Measurements from ENCODE around the gene NANOGP8.
"Not testable (repeated sequence)": the region's sequence is repeated elsewhere in the genome, so short reads cannot be mapped to it uniquely, and the experiment has no call there.

Gene NANOGP8, protein sequence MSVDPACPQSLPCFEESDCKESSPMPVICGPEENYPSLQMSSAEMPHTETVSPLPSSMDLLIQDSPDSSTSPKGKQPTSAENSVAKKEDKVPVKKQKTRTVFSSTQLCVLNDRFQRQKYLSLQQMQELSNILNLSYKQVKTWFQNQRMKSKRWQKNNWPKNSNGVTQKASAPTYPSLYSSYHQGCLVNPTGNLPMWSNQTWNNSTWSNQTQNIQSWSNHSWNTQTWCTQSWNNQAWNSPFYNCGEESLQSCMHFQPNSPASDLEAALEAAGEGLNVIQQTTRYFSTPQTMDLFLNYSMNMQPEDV

GRCh38 chr15:35085176-35085919 is at the start of gene NANOGP8:
Gene NANOGP8, minus strand, starts transcription at chr15:35085295. Its CDS starts 185 bp downstream, at chr15:35085110.
- not testable (repeated sequence) for DNase-seq (ENCODE audit: low read depth in 2 of 3, low spot score in 2 of 3)

DNA sequence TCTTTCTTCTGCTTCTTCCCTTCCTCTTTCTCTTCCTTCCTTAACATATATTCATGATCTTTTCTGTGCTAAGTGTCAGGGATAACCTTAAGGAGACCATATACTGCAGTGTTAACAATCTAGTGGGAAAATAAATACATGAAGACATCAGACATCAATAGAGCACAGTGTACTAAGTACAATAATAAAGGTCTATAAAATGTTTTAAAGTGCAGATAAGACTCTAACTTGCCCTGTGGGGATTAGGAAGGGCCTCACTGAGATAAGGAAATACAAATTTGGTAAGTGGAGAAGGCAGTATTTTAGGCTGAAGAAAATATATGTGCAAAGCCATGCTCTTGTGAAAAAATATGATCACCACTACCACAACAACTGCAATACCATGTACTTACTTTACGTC is 49.2 kb upstream of the NANOGP8 start:
- no peak for DNase-seq (ENCODE audit: low read depth in 2 of 3, low spot score in 2 of 3)

DNA sequence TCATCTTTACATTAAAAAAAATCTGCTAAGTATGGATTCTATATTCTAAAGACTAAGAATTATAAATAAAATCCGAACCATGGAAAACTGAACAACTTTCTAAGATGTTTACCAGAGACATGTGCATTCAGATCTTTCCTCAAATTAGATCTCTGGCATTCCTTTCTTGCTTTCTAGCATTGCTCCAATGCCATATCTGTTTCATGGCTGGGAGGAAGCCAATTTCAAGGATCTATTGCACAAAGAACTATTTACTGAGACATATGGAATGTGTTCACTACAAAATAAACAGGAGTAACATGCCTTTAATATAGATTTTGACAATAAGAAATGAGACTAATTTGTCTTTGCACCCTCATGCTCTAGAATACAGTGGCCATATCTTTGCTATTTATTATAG is 45.1 kb upstream of the NANOGP8 start:
- no peak for DNase-seq (ENCODE audit: low read depth in 2 of 3, low spot score in 2 of 3)

DNA sequence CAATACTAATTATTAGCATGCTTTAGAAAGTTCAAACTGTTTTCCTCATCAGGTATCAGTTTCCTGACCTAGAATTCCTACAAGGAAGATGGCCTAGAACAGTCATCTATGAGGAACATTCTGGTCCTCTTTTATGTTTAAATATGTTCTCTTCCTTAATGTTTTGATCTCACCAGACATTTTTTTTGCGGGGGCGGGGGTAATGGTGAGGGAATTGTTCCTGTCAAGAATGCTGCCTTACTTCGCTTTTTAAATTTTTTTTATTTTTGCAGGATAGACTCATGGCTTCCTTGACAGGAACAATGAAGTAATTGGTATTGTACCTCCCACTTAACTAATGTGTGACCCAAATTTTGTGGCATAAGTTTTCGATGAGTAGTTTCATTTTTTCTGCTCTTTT is 44.3 kb upstream of the NANOGP8 start:
- no peak for DNase-seq (ENCODE audit: low read depth in 2 of 3, low spot score in 2 of 3)

DNA sequence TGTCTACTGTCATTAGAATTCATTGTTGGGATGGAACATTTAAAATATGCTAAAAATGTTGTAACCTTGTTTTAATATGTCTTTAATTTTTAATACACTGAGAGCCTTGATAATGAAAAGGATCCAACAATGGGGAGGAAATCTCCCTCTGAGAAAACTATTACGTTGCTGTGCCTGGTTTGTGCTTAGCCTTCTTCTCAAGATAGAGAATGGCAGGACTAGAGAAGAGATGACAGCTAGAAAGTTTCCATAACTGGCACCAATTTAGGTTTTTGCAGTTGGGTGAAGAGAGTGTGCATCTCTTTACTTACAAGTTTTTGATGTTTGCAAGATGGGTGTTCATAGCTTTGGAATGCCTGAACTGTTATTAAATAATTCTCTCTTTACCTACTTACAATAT is 42.6 kb upstream of the NANOGP8 start:
- DNase-seq (ENCODE audit: low read depth in 2 of 3, low spot score in 2 of 3), result no peak

GRCh38 chr15:35126236-35126635 is 41.1 kb upstream of the NANOGP8 start:
- no peak for DNase-seq (ENCODE audit: low read depth in 2 of 3, low spot score in 2 of 3)

DNA sequence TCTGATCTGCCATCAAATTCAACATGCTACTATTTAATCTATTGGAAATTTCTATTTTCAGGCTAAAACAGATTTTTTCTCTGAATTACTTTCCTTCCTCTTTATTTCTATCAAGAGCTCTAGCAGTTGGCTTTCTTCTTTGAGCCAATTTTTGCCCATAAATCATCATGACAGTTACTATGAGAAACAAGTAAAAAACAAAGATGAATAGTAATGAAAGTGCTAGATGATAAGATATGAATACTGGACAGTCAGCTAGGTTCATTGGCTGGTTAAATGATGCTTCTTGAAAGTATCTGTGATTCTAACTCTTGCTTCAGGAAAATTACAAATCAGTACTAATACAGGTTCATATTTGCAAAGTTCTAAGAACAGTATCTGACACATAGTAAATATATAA is 38.6 kb upstream of the NANOGP8 start:
- no peak for DNase-seq (ENCODE audit: low read depth in 2 of 3, low spot score in 2 of 3)

GRCh38 chr15:35121611-35122359 is 36.7 kb upstream of the NANOGP8 start:
- DNase-seq (ENCODE audit: low read depth in 2 of 3, low spot score in 2 of 3), result no peak

GRCh38 chr15:35120173-35120572 is 35.1 kb upstream of the NANOGP8 start:
- DNase-seq (ENCODE audit: low read depth in 2 of 3, low spot score in 2 of 3), result no peak

- DNase-seq (ENCODE audit: low read depth in 2 of 3, low spot score in 2 of 3), result no peak
Measured at GRCh38 chr15:35118960-35119359, 33.9 kb upstream of the NANOGP8 start.

DNA sequence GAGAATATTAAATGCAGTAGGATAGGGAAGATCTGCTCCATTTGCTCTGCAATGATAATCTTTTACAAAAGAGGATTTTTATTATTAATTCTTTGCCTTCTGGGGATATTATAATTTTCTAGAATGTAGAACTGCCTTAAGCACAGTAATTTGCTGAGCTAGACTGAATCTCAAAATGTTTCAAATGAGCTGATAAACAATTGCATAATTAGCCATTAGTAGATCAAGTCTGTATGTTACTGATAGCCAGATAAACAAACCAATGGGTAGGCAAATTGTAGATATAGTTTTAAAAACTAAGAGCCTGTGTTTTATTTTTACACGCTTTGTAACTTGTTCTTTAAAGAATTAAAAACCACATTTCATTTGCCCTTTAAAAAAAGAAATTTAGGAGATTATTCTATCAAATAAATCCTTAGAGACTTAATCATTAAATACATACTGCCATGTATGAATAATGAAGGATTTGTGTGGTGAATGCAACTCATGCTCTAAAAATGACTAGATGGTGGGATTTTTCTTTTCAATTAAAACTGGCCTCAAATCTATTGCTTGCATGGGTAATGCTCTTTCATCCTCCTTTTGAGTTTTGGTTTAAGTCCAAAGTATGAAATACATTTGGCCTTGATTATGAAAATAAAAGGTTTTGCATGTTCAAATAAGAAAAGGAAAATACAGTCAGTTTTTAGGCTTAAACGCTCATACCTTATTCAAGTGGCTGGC is 32.6 kb upstream of the NANOGP8 start:
- DNase-seq (ENCODE audit: low read depth in 2 of 3, low spot score in 2 of 3), result no peak

- DNase-seq (ENCODE audit: low read depth in 2 of 3, low spot score in 2 of 3), result no peak
Measured at GRCh38 chr15:35115155-35115725, 30.1 kb upstream of the NANOGP8 start.

DNA sequence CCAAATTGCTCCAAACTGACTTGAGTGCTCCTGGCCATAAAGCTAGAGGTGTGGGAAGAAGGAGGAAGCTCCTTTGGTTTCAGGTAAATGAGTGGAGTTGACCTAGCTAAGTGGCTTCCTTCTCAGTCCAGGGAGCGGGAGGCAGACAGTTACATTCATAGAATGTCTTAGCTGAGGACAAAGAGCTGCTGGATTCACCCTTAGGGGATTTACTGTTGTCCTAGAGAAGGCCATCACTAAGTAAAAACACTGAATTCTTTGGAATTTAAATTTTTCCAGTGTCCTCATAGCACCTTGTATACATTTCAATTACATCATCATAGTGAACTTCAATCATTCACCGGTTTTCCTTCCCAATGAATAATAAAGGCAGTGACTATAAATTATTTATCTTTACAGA is 27.3 kb upstream of the NANOGP8 start:
- no peak for DNase-seq (ENCODE audit: low read depth in 2 of 3, low spot score in 2 of 3)

GRCh38 chr15:35111861-35112260 is 26.8 kb upstream of the NANOGP8 start:
- no peak for DNase-seq (ENCODE audit: low read depth in 2 of 3, low spot score in 2 of 3)

GRCh38 chr15:35108453-35108852 is 23.4 kb upstream of the NANOGP8 start:
- DNase-seq (ENCODE audit: low read depth in 2 of 3, low spot score in 2 of 3), result no peak

- no peak for DNase-seq (ENCODE audit: low read depth in 2 of 3, low spot score in 2 of 3)
Measured at GRCh38 chr15:35107561-35107960, 22.5 kb upstream of the NANOGP8 start.

GRCh38 chr15:35107122-35107521 is 22.0 kb upstream of the NANOGP8 start:
- no peak for DNase-seq (ENCODE audit: low read depth in 2 of 3, low spot score in 2 of 3)

DNA sequence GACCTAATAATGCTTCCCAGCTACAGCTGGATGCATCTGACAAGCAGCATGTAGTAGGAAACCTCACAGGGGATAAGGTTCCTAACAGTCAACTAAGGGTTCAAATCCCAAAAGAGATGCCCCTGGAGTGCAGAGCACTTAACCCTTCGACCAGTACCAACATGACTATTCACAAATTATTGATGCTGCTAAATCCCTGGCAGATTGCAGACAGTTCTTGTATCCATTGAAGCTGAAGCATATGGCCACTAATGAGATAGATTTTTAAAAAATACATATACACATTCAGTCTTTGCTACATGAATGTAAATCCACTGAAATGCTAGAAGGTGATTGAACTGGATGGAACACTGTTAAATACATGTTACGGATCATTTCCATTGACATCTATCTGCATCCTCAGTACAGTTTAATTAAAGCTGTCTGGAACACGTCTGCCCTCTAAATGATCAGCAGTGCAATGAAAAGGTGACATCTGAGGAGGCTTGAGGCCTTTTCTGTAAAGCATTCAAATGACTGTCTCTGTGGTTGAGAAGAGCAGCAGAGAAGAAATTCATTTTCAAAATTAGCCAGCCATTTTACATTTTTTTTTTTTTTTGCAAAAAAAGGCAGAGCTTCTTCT is 19.5 kb upstream of the NANOGP8 start:
- DNase-seq (ENCODE audit: low read depth in 2 of 3, low spot score in 2 of 3), result no peak

DNA sequence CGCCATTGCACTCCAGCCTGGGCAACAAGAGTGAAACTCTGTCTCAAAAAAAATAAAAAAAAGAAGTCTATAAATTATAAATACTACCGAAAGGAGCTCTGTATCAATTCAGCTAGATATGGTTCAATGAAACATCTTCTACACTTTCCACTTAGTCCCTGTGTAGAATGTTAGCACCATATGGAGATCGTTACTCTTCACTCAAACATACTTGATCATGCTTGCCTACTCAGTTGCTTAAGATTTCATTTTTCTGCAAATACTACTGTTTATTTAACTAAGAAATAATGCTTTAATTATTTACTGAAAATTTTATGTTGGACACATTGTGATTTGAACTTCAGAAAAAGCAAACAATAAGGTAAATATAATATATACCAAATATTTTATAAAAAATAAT is 17.1 kb upstream of the NANOGP8 start:
- no peak for DNase-seq (ENCODE audit: low read depth in 2 of 3, low spot score in 2 of 3)

- DNase-seq (ENCODE audit: low read depth in 2 of 3, low spot score in 2 of 3), result no peak
Measured at GRCh38 chr15:35101335-35101734, 16.2 kb upstream of the NANOGP8 start.

GRCh38 chr15:35098737-35099136 is 13.6 kb upstream of the NANOGP8 start:
- DNase-seq (ENCODE audit: low read depth in 2 of 3, low spot score in 2 of 3), result no peak

Measured in activated CD8-positive, alpha-beta memory T cell treated with anti-CD3 and anti-CD28 coated beads for 48 hours (primary cell).